EH (cell line): ENCODE data around the gene STXBP5.

Experiments
- DNase-seq: peaks from one replicate; pipeline ENCODE4 v3.0.0-alpha.2; 2015; ENCODE audit warnings: low read depth

Gene STXBP5

GRCh38 chr6:147438758-147439528 lies 234.7 kb downstream of the STXBP5 start:
- no peak for DNase-seq
